NAMALWA (cell line): ENCODE results near the gene ANKLE2.
"Not testable (repeated sequence)": the region's sequence is repeated elsewhere in the genome, so short reads cannot be mapped to it uniquely, and the experiment has no call there.

Experiments
- DNase-seq: peaks from one replicate; pipeline ENCODE4 v3.0.0-alpha.2; 2015; ENCODE audit warnings: low spot score

ANKLE2 gene

DNA sequence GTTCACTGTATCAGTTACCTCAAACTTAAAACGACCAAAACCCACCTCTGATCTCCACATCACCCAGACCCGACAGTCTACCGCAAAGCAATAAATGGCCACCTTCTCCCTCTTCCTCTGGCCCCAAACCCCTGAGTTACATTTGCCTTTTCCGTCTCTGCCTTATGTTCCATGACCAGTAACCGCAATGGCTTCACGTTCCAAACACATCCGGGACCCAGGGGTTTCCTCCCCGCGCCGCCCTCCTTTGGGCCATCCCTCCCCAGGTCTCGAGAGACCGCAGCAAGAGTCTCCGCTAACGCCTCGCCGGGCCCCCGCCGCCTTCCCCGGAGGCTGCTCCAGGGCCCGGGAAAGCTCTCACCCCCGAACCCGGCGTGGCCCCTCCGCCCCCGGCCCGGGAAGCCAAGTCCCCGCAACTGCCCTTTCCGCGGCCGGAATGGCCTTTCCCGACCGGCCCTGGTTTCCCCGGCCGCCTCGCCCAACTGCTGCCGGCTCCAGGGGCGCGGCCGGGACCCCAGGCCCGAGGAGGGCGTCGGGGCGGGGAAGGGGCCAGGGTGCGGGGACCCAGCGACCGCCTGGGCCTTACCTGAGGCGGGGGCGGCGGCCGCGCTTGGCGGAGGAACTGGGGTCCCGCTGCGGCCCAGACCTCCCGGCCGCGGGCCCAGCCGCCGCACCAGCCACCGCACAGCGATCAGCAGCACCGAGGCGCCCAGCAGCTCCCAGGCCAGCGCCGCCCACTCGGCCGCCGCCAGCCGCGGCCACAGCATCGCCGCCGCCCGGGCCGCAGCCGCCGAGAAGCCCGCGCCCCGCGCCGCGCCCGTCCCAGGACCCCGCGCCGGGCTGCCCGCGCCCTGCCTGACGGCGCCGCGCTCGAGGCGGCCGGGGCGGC is at the start of gene ANKLE2:
ANKLE2 (minus strand) TSS at position 801 of the 889 bp plus-strand sequence; CDS start at position 767, 34 bp downstream.
- DNase-seq: peak; percentile 84

- peak; percentile 48 for DNase-seq
Observed at GRCh38 chr12:132809391-132809790, 47.8 kb upstream of the ANKLE2 start.

DNA sequence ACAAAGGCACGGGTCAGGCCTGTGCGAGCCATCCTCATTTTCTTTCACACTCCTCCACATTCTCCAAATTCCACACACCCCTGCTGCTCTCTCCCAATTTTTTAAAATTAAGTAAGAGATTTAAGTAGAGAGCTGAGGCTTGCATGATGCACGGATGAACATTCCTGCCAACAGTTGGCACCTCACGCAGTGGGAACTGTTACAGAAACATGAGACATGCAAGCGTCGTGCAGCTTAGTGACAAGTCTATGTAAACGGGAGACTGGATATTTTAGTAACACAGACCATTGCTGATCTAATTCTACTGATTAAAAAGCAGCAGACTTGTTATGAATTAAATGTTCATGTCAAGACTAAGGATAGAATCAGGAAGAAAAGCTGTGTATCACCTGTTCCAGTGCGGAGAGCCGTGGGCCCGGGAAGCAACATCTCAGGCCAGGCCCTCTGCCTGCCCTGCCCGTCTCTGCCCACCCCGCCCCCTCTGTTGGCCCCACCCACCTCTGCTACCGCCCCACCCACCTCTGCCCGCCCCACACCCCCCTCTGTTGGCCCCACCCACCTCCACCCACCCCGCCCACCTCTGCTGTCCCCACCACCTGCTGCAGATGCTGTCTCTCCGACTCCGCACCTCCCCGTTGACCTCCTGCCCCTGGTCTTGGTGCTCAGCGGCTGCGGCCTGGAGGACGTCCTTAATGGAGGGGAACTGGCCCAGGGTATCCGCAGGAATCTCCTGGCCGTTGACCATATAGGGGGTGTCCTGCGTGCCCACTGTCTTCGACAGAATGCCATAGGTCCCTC is 45.9 kb upstream of the ANKLE2 start:
- no peak for DNase-seq

DNA sequence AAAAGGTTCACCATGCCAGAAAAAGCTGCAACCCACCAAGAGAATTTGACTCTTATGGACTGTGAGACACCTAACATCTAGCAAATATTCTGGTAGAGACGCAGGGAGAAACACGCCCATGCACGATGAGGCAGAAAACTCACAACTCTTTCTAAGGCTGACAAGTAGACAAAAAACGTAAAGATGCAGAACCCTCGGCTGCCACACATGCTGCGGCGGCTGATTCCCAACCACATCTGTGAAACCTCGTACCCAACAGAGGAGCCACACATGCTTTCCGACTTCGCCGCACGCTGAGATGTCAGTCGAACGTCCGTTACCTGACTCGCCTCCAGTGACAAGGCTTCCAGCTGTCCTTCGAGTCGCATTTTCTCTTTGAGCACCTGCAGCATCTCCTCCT is 45.2 kb upstream of the ANKLE2 start:
- no peak for DNase-seq

DNA sequence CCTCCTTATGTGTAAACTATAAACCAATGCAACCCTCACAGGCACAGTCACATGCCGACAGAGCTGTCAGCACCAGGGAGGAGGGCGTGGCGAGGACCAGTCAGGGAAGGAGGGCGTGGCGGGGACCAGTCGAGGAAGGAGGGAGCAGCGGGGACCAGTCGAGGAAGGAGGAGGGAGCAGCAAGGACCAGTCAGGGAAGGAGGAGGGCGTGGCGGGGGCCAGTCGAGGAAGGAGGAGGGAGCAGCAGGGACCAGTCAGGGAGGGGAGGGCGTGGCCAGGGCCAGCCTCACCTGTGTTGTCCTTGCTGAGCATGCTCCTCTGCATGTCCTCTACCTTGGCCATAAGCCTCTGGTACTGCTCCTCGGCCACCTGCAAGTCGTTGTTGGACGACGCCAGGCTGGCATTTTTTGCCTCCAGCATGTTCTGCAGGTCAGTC is 42.8 kb upstream of the ANKLE2 start:
- no peak for DNase-seq

DNA sequence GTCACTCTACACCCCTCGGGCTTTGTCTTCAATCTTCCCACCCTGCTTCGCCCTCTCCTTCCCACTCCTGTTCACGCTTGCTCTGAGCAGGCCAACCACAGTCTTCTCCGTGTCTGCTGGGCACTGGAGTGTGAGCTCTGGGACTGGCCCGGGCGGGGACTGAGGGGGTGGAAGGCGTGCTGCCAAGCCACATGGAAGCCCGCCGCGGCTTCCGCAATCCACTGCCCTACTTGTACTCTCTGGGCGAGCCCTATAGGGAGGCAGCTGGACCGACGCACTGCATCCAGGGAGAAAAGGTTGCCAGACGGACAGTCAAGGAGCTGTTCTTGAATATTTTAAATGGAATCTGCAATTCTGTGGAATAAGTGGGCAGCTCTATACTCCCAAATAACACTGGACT is 42.3 kb upstream of the ANKLE2 start:
- DNase-seq: no peak

GRCh38 chr12:132803125-132803524 is 41.5 kb upstream of the ANKLE2 start:
- no peak for DNase-seq

- no peak for DNase-seq
Observed at GRCh38 chr12:132801741-132802140, 40.1 kb upstream of the ANKLE2 start.

- DNase-seq: no peak
Observed at GRCh38 chr12:132798836-132799235, 37.2 kb upstream of the ANKLE2 start.

DNA sequence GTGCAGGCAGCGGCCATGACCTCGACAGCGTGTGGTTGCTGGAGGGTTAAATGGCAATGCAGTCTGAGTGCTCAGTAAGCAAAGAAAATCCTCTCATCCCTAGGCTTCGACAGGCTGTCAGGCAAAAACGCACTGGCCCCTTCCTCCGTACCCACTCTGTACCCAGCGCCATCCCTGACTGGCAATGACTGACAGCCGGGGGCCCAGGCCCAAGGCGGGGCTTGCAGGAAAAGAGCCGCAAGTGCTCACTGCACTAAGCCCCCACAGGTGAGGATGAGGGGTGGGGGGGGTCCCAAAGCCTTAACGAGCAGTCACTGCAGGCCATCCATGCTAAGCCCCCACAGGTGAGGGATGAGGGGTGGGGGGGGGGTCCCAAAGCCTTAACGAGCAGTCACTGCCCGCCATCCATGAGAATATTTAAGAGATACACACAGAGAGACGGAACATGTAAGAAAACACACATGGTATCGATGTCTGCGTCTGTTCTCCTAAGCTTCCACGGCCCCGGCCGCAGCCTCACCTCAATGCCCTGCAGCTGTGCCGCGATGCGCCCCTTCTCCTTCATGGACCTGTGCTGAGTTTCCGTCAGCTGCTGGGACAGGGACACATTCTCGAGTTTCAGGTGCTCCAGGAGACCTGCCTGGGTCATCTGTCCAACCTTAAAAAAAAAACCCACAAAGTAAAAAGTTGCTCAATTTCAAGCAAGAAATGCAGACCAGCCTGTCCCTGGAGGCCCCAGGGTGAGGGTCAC is 36.4 kb upstream of the ANKLE2 start:
- DNase-seq: no peak

- DNase-seq: no peak
Observed at GRCh38 chr12:132795847-132796246, 34.2 kb upstream of the ANKLE2 start.

DNA sequence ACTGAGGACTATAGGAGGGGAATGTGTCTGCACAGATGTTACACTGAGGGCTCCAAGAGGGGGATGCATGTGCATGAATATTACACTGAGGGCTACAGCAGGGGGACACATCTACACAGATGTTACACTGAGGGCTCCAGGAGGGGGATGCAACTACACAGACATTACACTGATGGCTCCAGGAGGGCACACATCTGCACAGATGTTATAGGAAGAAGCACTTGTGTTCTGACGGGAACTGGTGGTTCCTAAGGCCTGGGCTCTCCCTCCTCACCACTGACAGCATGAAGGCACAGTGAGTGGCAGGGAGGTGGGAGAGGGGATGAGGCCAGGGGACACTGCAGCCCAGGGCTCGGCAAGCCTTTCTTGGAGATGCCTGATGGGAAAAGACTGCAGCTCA is 30.3 kb upstream of the ANKLE2 start:
- DNase-seq: not testable (repeated sequence)

GRCh38 chr12:132789099-132789471 is 27.5 kb upstream of the ANKLE2 start:
- DNase-seq: no peak

DNA sequence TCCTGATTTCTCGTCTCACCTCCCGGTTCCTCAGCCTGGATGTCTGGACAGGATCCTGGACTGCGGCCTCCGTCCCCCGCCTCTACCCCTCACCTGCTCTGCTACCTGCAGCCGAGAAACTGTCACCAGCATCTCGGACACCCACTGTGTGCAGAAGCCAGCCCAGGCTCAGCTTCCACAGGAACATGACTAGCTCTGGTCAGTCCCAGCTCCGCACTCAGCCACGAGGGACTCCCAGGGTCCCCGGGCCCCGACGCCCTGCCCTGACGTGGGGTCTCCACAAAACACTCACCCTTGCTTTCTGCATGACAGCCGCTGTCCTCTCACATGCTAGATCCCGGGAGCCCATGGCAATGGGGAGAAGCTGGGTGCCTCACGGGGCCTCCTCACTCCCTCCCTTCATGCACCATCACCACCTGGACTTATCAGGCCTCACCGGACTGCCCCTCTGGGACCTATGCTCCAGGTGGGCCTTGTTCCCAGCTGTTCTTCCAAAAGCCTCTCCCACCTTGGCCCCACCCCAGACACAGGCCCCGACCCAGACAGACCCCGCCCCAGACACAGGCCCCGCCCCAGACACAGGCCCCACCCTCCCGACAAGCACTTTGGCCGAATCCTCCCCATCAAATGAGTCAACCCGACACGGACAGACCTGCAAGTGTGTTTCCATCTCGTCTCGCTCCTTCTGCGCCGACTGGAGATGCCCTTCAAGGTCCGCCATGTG is 26.9 kb upstream of the ANKLE2 start:
- DNase-seq: no peak

DNA sequence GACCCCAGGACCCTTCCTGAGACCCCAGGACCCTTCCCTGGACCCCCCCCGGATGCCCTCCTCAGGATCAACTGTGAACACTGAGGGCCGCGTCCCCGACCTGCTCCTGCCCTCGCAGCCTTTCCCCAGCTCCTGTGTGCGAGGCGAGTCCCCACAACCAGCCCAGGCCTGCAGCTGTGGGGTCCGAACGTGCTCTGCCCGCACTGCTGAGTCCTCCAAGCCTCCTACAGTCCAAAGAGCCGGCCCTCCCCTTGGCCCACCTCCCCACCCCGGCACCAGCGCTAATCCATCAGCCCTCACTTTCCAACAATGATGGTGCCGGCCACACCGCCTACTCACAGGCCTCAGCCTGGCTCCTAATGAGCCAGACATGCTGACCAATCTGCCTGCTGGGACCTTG is 26.2 kb upstream of the ANKLE2 start:
- DNase-seq: no peak

- DNase-seq: no peak
Observed at GRCh38 chr12:132786192-132786591, 24.6 kb upstream of the ANKLE2 start.

DNA sequence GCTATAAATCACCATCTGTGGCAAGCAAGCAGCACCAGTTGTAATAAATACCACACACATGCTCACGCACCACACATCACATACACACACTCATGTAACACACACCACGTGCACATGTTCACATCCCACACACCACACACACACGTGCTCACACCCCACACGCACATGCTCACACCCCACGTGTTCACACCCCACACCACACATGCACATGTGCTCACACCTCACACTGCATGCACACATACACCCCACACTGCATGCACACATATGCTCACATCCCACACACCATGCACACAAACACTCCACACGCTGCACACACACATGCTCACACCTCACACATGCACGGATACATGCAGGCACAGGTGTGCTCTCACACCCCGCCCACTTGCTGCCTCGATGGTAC is 22.9 kb upstream of the ANKLE2 start:
- DNase-seq: no peak

GRCh38 chr12:132783917-132784531 is 22.4 kb upstream of the ANKLE2 start:
- no peak for DNase-seq

- DNase-seq: no peak
Observed at GRCh38 chr12:132781938-132782337, 20.3 kb upstream of the ANKLE2 start.

DNA sequence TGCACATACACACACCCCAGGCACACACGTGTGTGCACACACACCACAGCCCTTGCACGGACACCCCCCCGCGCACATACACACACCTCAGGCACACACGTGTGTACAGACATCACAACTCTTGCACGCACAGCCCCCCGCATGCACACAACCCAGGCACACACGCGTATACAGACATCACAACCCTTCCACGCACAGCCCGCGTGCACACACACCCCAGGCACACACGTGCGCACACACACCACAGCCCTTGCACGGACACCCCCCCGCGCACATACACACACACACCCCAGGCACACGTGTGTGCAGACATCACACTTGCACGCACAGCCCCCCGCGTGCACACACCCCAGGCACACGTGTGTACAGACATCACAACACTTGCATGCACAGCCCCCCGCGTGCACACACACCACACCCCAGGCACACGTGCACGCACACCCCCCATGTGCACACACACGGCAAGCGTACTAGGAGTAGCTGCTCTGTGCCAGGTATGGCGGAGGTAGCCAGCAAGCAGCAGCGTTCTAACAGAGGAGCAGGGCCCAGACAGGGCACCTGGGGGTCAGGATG is 18.2 kb upstream of the ANKLE2 start:
- DNase-seq: no peak

- DNase-seq: no peak
Observed at GRCh38 chr12:132777614-132778013, 16.0 kb upstream of the ANKLE2 start.
